ENCODE measurements around the gene TSR2.
"Not testable (repeated sequence)": the region's sequence is repeated elsewhere in the genome, so short reads cannot be mapped to it uniquely, and the experiment has no call there.

Gene TSR2

GRCh38 chrX:54484666-54485065, 44.5 kb downstream of the TSR2 start (continued):
- no peak for TF ChIP-seq ZNF639 (tag by site-specific recombination; IDR thresholded peaks at IDR 0.05)
- TF ChIP-seq PRDM1 (tag by site-specific recombination; IDR thresholded peaks at IDR 0.05), result no peak

- H3K4me3 ChIP-seq (ENCODE audit: low read depth, low read length); H3K36me3 ChIP-seq (ENCODE audit: control insufficient read depth in 2 of 2, insufficient read depth in 1 of 2, low read length in 2 of 2); POLR2A ChIA-PET; H3K27ac ChIP-seq (ENCODE audit: extremely low read depth, low read depth, low read length); H3K9me3 ChIP-seq (ENCODE audit: control insufficient read depth, insufficient read depth, low read depth, low read length); CTCF ChIA-PET; H3K4me1 ChIP-seq (ENCODE audit: control insufficient read depth, insufficient read depth, low read length): not testable (repeated sequence)
- TF ChIP-seq ZNF580 (tag by site-specific recombination; IDR thresholded peaks at IDR 0.05) (peak; percentile 51; the same call in 1 of the 2 replicates), ZNF280D (tag by site-specific recombination; IDR thresholded peaks at IDR 0.05) (0 out of 2 replicates have a peak, but pooled peaks have one; percentile 41), ZNF146 (tag by site-specific recombination; IDR thresholded peaks at IDR 0.05) (peak; percentile 92)
These were observed 49.6 kb downstream of the TSR2 start for GRCh38 chrX:54489819-54490218.

- Histone ChIP-seq H3K36me3 (ENCODE audit: control insufficient read depth in 2 of 2, insufficient read depth in 1 of 2, low read length in 2 of 2) (peaks cover 0 to 6% of the 10 kb centered on the region in 2 experiments; a peak in 2 of 3 replicates), H3K4me1 (ENCODE audit: control insufficient read depth, insufficient read depth, low read length) (peaks cover 5% of the 10 kb centered on the region), H3K27ac (ENCODE audit: extremely low read depth, low read depth, low read length) (no peak overlapping the region), H3K9me3 (ENCODE audit: control insufficient read depth, insufficient read depth, low read depth, low read length) (no peaks in the 10 kb centered on the region), H3K4me3 (ENCODE audit: low read depth, low read length) (no peak overlapping the region)
- TF ChIP-seq ZNF626 (tag by site-specific recombination; IDR thresholded peaks at IDR 0.05) (no peak), ZNF600 (tag by site-specific recombination; IDR thresholded peaks at IDR 0.05) (no peak), PATZ1 (tag by site-specific recombination; IDR thresholded peaks at IDR 0.05) (no peak), ZXDB (tag by site-specific recombination; IDR thresholded peaks at IDR 0.05) (peak; percentile 98), ZIC2 (tag by site-specific recombination; IDR thresholded peaks at IDR 0.05) (peak; percentile 54), ZNF423 (tag by site-specific recombination; IDR thresholded peaks at IDR 0.05) (no peak), ZBTB44 (tag by site-specific recombination; IDR thresholded peaks at IDR 0.05) (no peak), FEZF1 (tag by site-specific recombination; IDR thresholded peaks at IDR 0.05) (no peak)
- CTCF ChIA-PET, result no interaction called here
- POLR2A ChIA-PET, result interaction anchor here (0.6 kb wide), 2 partner anchors 10 to 186 kb away, joined by 3 to 4 read pairs; no protein-coding TSS in a partner anchor
These were observed 52.1 kb downstream of the TSR2 start for GRCh38 chrX:54492340-54492739.
